HG03469 (cell line): ENCODE data around the gene TSPYL4.

Source experiments
- ATAC-seq: cut with Tn5 transposase; IDR thresholded peaks from one replicate; pipeline ENCODE4 v1.9.1; 2021; ENCODE audit warnings: mild to moderate bottlenecking, moderate library complexity, moderate number of reproducible peaks; ENCODE audit not compliant: unreplicated experiment

TSPYL4 gene

DNA sequence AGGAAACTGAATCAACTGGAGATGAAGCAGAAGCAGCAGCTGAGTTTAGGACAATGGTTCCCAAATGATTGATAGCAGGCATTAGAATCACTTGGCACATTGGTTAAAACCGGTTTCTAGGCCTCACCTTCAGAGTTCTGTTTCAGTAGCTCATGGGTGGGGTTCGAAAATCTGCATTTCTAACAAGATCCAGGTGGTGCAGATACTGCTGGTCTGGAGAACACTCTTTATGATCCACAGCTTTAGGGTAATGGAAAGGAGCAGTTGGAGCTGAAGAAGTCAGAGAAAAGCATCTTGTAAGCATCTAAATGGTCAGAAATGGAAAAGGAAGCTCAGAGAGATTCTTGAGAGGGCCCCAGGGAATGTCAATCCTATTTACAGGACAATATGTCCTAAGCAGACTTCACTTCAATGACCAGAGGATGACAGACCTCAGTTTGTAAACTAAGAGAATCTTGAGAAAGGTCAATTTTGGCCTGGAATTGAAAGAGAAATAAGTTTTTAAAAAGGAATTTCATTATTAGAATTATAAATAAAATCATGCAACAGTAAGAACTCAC lies 17.4 kb upstream of the TSPYL4 start:
- no peak for ATAC-seq

GRCh38 chr6:116268589-116269293 lies 14.9 kb upstream of the TSPYL4 start:
- peak; percentile 72 for ATAC-seq

DNA sequence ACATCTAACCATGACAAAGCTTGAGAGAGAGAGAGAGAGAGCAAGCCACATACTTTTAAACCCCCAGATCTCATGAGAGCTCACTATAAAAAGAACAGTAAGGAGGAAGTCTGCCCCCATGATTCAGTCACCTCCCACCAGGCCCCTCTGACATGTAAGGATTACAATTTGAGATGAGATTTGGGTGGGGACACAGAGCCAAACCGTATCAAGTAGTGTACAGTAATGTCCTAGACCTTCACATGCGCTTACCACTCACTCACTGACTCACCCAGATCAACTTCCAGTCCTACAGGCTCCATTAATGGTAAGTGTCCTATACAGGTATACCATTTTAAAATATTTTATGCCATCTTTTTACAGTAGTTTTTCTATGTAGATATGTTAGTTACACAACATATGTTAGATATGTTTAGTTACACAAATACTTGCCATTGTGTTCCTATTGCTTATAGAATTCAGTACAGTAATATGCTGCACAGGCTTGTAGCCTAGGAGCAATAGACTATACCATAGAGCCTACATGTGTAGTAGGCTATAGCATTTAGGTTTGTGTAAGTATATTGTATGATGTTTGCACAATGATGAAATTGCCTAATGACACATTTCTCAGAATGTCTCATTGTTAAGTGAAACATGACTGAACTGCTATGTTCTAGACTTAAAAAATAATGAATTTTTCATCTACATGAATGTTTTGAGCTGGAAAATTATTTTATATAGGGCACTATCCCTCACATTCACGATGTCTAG lies 14.1 kb upstream of the TSPYL4 start:
- peak; percentile 13 for ATAC-seq

DNA sequence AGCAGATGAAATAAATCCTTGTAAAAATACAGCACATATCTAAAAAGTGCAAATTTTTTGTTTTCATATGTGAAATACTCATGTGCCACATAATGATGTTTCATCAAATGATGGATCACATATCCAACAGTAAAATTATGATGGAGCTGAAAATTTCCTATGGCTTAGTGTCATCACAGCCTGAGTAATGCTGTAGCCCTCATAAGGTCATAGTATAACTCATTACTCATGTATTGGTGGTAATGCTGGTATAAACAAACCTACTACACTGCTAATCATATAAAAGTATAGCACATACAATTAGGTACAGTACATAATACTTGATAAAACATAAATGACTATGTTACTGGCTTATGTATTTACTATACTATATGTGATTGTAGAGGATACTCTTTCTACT lies 12.9 kb upstream of the TSPYL4 start:
- ATAC-seq: no peak

DNA sequence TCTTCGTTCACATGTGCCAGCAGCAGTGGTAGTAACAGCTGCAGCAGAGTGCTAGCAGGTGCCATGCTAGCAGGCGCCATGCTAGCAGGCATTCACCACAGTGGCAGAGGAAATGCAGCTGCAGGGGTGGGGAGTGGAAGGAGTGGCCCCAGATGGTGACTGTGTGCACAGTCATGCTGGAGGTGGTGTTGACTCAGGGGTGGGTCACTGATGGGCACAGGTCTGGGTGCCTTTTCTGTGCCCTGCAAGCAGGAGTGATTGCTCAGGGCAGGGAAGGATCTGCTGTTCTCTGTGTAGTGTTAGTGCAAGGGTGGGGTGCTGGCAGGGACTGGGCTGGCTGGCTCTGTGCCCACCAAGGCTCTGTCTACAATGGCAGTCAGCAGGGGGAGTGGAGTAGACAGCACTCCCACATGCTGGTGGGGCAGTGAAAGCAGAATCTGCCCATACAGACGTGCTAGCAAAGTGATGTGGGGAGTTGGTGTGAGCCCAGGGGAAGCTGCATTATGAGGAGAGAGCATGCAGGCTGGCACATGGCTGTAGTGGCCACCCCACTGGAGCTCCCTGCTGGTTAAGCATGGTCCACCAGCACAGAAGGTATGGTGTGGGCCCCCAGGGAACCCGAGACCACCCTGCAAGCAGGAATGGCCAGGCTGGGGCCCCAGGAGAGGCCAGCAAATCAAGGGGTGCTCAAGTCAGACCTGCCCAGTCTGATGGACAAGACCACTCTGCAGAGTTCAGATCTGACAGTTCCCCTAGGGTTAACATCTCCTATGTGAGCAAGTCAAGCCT lies 11.4 kb upstream of the TSPYL4 start:
- ATAC-seq: no peak

GRCh38 chr6:116263353-116263752 lies 9.5 kb upstream of the TSPYL4 start:
- ATAC-seq: no peak

GRCh38 chr6:116258520-116258919 lies 4.6 kb upstream of the TSPYL4 start:
- ATAC-seq: no peak

DNA sequence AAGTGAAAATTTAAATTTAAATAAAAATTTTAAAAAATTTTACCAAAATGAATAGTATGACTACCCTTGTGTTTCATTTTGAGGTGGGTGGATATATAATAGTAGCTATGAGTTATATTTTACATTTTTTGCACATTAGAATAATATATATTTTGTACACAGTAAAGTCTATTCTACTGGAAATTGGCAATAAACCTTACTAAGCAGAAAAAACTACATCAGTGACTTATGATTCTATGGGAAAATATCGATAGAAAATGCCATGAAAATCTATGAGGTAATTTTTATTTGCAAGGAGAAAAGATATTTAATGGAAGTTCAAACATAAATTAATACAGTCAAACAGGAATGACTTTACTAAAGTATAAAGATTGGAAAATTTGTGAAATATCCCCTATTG lies 2.8 kb upstream of the TSPYL4 start:
- ATAC-seq: no peak

DNA sequence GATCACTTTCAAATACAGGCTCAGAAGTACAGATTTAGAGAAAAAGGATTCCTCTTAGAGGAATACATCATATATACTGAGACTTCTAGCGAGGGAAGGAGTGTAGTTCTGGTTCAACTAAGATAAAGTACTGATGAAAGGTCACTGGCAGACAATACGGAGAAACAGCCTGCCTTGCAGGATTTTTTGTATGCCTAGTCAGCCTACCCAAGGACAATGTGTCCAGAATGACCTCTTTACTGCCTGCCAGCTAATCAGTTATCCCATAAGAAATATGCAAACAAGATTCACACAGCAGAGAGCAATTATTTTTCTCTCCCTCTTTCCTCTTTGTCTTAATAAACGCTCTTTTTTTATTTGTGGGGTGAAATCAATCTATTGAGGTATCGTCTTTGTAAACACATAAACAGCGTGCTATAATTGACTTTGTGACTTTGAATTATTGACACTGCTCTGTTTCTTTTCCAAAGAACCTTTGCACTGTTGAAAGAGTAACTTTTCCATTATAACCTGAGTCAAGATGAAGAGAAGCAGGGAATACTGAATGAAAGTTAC lies 1.4 kb upstream of the TSPYL4 start:
- no peak for ATAC-seq

DNA sequence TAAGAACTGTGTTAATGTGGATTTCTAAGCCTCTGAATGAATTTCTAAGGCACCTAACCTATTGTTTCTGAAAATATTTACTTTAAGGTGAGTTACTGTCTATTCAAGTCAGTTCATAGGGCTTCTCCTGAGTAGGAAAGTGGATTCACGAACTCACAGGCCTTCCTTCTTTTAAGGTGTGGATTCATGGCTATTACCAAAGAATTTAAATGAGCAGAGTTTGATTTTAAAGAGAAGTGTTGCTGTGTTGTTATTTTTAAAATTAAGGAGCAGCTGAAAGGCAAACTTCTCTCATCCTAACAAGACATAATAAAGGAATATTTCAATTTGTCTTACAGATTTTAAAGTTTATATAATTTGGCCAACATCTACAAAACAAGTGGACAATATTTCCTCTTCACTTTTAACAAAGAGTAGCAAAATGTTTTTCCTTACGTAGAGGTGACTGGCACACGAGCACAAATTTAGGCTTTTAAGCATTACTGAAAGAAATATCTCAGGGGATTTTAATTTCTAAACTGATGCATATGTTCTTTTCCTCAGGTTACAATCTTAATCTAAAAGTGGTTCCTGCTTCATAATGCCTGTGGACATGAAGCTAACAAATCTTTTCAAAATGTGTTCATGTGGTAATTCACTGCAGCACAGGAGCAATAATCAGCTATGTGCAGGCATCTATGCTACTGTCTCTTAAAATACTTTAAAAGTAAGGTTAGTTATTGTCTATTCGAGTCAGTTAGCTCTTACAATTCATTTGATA lies 602 bp upstream of the TSPYL4 start:
- ATAC-seq: peak; percentile 14

- ATAC-seq: no peak
Observed at GRCh38 chr6:116253188-116253504, 729 bp downstream of the TSPYL4 start.

DNA sequence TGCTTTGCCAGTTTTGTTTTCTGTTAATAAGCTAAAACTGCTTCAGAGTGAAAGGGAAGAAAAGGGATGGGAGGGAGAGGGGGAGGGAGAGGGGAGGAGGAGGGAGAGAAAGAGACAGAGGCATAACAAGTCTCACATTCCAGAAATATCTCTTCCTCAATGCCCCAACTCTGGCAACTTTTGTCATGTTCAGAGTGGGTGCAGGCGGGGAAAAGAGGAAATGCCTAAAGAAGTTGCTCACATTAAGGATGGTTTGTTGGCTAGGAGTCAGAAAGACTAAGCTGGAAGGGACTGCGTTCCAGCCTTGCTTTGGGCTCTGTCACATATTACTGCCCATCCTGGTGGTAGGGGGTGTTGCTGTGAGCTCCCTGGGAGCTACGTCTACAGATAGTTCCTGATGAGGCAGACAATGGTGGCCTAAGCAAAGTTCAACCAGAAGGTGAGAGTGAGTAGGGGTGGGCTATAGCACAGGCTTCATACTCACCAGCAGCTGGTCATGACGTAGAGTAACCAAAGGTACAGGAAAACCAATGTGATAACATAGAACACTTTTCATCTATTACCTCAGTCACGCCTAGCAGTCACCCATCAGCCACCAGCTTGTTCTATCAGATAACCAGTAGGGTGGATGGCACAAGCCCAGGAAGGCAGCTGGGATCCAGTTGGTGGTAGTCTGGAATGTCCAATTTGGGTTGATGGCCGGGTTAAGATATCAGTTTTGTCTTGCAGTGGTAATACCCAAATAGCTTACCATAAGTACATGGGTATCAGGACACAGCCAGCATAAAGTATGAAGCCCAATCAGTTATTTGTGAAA lies 2.1 kb downstream of the TSPYL4 start:
- ATAC-seq: no peak

DNA sequence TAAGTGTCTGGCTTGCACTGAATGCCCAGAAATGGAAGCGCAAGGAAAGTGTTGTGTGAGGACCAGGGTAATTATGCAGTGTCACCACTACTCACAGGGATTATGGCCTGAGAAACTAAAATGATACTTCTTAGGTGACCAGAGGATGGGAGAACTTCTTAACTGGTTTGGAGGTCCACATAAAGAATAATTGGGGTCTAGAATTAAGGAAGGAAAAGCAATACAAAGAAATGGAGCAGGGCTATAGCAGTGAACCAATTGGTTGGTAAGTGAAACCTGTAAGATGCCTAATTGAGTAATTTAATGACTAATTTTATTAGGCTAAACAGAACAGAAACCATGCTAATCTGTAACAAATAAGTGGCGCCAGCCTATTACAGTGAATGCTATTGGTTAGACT lies 5.3 kb downstream of the TSPYL4 start:
- no peak for ATAC-seq

GRCh38 chr6:116247285-116247684 lies 6.6 kb downstream of the TSPYL4 start:
- ATAC-seq: no peak

GRCh38 chr6:116246089-116246488 lies 7.8 kb downstream of the TSPYL4 start:
- no peak for ATAC-seq

DNA sequence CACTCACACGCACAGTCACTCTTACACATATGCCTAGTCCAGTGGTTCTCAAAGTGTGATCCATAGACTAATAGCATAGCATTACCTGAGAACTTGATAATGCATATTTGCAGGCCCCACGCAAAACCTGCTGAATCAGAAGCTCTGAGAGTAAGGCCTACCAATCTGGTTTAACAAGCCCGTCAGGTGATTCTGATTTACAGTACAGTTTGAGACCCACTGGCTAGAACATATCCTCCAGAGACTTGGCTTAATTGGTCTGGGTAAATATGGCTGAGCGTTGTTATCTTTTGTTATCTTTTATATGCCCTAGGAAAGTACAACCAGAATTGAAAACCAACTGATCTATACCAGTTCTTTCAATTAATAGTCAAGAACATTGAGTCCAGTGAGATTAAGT lies 9.6 kb downstream of the TSPYL4 start:
- ATAC-seq: no peak

- no peak for ATAC-seq
Observed at GRCh38 chr6:116239856-116240255, 14.0 kb downstream of the TSPYL4 start.

GRCh38 chr6:116239256-116239655 lies 14.6 kb downstream of the TSPYL4 start:
- ATAC-seq: no peak

DNA sequence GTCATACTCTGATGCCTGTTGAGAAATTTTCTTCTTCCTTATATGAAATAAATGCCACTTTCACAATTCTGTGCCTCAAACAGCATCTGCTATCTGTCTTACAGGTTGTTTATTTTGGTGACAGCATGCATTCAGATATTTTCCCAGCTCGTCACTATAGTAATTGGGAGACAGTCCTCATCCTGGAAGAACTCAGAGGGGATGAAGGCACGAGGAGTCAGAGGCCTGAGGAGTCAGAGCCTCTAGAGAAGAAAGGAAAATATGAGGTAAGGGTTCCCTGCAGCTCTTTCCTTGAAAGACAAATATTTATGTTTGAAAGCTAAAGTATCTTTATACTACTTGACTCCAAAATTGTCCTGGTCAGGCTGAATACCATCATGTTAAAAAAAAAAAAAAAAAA lies 15.8 kb downstream of the TSPYL4 start:
- no peak for ATAC-seq

- ATAC-seq: no peak
Observed at GRCh38 chr6:116234689-116235088, 19.2 kb downstream of the TSPYL4 start.
